Stimulated activated CD4-positive, alpha-beta T cell treated with anti-CD3 and anti-CD28 coated beads, Interleukin-1b, Interleukin-23, amount 100 ng/mL, for 24 hours (primary cell): ENCODE data around the gene PARD3B.
"Not testable (repeated sequence)": the region's sequence is repeated elsewhere in the genome, so short reads cannot be mapped to it uniquely, and the experiment has no call there.

ENCODE experiments used
- DNase-seq, 4 experiments: peaks; one replicate each; pipeline ENCODE4 v3.0.0-alpha.2; 2020; ENCODE audit warnings: low read depth in 4 of 4, low spot score in 1 of 4

Gene PARD3B

GRCh38 chr2:205482399-205483081, 937.3 kb downstream of the PARD3B start:
- no peak for DNase-seq

- no peak for DNase-seq
These were observed 937.8 kb downstream of the PARD3B start for GRCh38 chr2:205483095-205483494.

GRCh38 chr2:205484215-205484614, 938.9 kb downstream of the PARD3B start:
- no peak for DNase-seq

GRCh38 chr2:205484764-205485163, 939.5 kb downstream of the PARD3B start:
- DNase-seq, result no peak

- not testable (repeated sequence) for DNase-seq
These were observed 948.3 kb downstream of the PARD3B start for GRCh38 chr2:205493528-205493927.

- no peak for DNase-seq
These were observed 949.4 kb downstream of the PARD3B start for GRCh38 chr2:205494537-205495235.

GRCh38 chr2:205495819-205496218, 950.5 kb downstream of the PARD3B start:
- no peak for DNase-seq

- no peak for DNase-seq
These were observed 951.1 kb downstream of the PARD3B start for GRCh38 chr2:205496370-205496769.

GRCh38 chr2:205496772-205497171, 951.5 kb downstream of the PARD3B start:
- DNase-seq, result no peak

GRCh38 chr2:205499006-205499405, 953.7 kb downstream of the PARD3B start:
- no peak for DNase-seq

GRCh38 chr2:205500065-205500464, 954.8 kb downstream of the PARD3B start:
- DNase-seq, result no peak

GRCh38 chr2:205500951-205501350, 955.7 kb downstream of the PARD3B start:
- DNase-seq, result no peak

- no peak for DNase-seq
These were observed 956.6 kb downstream of the PARD3B start for GRCh38 chr2:205501826-205502225.

GRCh38 chr2:205505371-205505770, 960.1 kb downstream of the PARD3B start:
- DNase-seq, result no peak

- no peak for DNase-seq
These were observed 964.4 kb downstream of the PARD3B start for GRCh38 chr2:205509655-205510054.

- no peak for DNase-seq
These were observed 965.1 kb downstream of the PARD3B start for GRCh38 chr2:205510345-205510744.

- DNase-seq, result no peak
These were observed 965.9 kb downstream of the PARD3B start for GRCh38 chr2:205511221-205511620.

GRCh38 chr2:205511641-205512040, 966.4 kb downstream of the PARD3B start:
- no peak for DNase-seq

GRCh38 chr2:205520311-205520710, 975.0 kb downstream of the PARD3B start:
- DNase-seq, result no peak

GRCh38 chr2:205524656-205525055, 979.4 kb downstream of the PARD3B start:
- no peak for DNase-seq

- DNase-seq, result no peak
These were observed 982.5 kb downstream of the PARD3B start for GRCh38 chr2:205527801-205528200.

- DNase-seq, result no peak
These were observed 985.8 kb downstream of the PARD3B start for GRCh38 chr2:205531072-205531471.
